Gastroesophageal sphincter (tissue), 3 donors: ENCODE measurements around the gene CHFR.

ENCODE experiments used
- CTCF ChIP-seq, 4 experiments: fragments of 200-600 bp in 2 of 4; fragments of 450-650 bp in 2 of 4; sonication (generic) in 1 of 4; IDR thresholded peaks; one replicate each; pipeline ENCODE4 v1.5.1; 2017 to 2019; ENCODE audit warnings: antibody characterized with exemption in 4 of 4, mild to moderate bottlenecking in 2 of 4, moderate library complexity in 2 of 4
- EP300 ChIP-seq: sonication (generic); formaldehyde crosslinking; IDR thresholded peaks from one replicate; pipeline ENCODE4 v1.6.1; 2017; ENCODE audit warnings: antibody characterized with exemption, mild to moderate bottlenecking
- POLR2A ChIP-seq, 2 donors: fragments of 450-650 bp; IDR thresholded peaks; one replicate each; pipeline ENCODE4 v1.6.1; 2017; ENCODE audit warnings: antibody characterized with exemption in 2 of 2, mild to moderate bottlenecking in 2 of 2, moderate library complexity in 1 of 2
- POLR2AphosphoS5 ChIP-seq: sonication (generic); formaldehyde crosslinking; IDR thresholded peaks from one replicate; pipeline ENCODE4 v1.6.1; 2017; ENCODE audit warnings: antibody characterized with exemption

GRCh38 chr12:132784580-132784979 lies 102.8 kb downstream of the CHFR start:
- TF ChIP-seq CTCF (IDR thresholded peaks at IDR 0.05), result no peak
- TF ChIP-seq POLR2A (IDR thresholded peaks at IDR 0.05), result no peak
- TF ChIP-seq EP300, result no peak
- TF ChIP-seq POLR2AphosphoS5, result no peak
